GM06990 (cell line): Measurements from ENCODE around the gene BARX2.

Experiments
- DNase-seq: peaks from one replicate; pipeline ENCODE4 v3.0.0-alpha.2; 2011; ENCODE audit not compliant: insufficient read length; ENCODE audit errors: extremely low read depth
- H3K27me3 ChIP-seq: replicated peaks from 2 replicates; pipeline ENCODE4 v1.6.0; 2011; ENCODE audit warnings: low read length; ENCODE audit not compliant: control insufficient read depth, insufficient read depth
- H3K36me3 ChIP-seq: 2 replicates; pipeline ENCODE4 v1.5.1; 2011; ENCODE audit warnings: low read length; ENCODE audit not compliant: control insufficient read depth, insufficient read depth
- H3K4me3 ChIP-seq: replicated peaks from 2 replicates; pipeline ENCODE4 v1.5.1; 2011; ENCODE audit warnings: low read depth, mild to moderate bottlenecking, control low read depth, low read length
- TF ChIP-seq, protein P1 (sequence below): IDR thresholded peaks from 2 replicates; pipeline ENCODE4 v1.5.1; 2011; ENCODE audit warnings: low read length, control low read depth, mild to moderate bottlenecking, inconsistent platforms; ENCODE audit not compliant: insufficient read depth, poor library complexity, severe bottlenecking

The BARX2 gene

DNA sequence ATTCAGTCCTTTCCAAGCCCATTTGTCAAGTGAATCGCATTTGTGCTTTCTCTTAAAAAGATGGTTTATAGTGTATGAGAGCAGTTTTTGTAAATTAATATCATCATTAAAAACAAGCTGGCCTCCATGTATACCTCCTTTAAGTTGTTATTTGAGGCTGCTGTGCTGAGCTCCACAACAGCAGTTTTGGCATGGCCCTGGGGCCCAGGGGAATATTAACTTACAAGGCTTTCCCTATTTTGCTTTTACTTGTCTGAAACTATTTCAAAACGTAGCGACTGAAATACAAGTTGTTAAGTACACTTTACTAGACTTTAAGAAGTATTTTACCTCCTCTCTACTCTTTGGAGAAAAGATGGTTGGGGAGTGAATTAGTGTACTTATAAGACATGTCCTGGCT is 4.9 kb upstream of the BARX2 start:
- peaks cover 1% of the 10 kb centered on the region for H3K27me3 ChIP-seq
- DNase-seq, result no peak
- no peak overlapping the region for H3K4me3 ChIP-seq
- TF ChIP-seq, protein P1, sequence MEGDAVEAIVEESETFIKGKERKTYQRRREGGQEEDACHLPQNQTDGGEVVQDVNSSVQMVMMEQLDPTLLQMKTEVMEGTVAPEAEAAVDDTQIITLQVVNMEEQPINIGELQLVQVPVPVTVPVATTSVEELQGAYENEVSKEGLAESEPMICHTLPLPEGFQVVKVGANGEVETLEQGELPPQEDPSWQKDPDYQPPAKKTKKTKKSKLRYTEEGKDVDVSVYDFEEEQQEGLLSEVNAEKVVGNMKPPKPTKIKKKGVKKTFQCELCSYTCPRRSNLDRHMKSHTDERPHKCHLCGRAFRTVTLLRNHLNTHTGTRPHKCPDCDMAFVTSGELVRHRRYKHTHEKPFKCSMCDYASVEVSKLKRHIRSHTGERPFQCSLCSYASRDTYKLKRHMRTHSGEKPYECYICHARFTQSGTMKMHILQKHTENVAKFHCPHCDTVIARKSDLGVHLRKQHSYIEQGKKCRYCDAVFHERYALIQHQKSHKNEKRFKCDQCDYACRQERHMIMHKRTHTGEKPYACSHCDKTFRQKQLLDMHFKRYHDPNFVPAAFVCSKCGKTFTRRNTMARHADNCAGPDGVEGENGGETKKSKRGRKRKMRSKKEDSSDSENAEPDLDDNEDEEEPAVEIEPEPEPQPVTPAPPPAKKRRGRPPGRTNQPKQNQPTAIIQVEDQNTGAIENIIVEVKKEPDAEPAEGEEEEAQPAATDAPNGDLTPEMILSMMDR, result no peak
- H3K36me3 ChIP-seq, result no peaks in the 10 kb centered on the region

DNA sequence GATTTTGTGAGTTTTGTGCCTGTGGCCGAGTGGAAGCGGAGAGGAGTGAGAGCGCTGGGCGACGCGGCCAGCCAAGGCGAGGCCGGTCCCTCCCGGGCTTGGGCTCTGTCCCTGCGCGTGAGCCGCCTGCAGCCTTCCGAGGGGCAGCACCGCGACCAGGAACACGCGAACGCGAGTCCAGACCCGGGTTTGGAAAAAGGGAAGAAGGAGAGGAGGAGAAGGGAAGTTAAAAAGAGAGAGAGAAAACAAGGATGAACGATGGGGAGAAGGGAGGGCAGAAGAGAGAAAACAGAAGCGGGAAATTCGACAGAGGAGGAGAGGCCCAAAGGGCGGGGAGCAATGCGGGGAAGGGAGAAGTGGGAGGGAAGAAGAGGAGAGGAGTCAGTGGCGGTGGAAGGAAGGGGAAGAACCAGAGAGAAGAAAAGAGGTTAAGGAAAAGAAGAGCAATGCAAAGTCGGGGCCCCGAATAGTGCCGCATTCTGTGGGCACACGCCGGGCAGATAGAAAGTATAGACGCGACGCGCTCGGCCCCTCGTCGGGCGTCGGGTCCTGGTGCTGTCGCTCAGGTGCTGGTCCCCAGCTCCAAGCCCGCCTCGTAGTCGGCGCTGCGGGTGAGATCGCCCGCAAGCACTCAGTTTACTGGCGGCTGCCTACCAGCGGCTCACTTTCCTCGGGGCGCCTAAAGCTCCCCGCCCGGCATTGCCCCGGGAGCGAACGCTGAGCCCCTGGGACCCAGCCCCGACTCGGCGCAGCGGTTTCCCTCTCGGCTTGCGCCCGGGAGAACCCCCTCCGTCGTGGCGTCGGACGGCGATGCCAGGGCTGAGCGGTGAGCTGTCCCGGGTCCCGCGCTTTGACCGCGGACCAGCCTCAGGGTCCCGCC is 2.8 kb upstream of the BARX2 start:
- Histone ChIP-seq H3K4me3 (no peak overlapping the region), H3K36me3 (no peaks in the 10 kb centered on the region), H3K27me3 (peaks cover 1% of the 10 kb centered on the region)
- DNase-seq, result peak; percentile 13
- TF ChIP-seq, protein P1, result no peak

DNA sequence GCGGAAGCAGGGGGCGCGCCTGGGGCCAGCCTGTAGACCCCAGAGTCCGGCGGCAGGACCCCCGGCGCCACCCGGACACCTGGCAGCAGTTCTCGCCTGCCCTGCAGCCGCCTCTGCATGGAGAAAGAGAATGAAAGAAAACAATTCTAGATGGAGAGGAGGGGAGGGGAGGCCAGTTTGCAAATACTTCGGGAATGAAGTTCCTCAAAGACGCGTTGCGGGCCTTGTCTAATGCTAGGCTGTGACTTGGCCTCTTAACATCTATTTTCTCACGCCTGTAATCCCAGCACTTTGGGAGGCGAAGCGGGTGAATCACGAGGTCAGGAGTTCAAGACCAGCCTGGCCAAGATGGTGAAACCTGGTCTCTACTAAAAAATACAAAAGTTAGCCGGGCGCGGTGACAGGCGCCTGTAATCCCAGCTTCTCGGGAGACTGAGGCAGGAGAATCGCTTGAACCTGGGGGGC is 2.1 kb upstream of the BARX2 start:
- DNase-seq, result no peak
- peaks cover 1% of the 10 kb centered on the region for H3K27me3 ChIP-seq
- no peaks in the 10 kb centered on the region for H3K36me3 ChIP-seq
- H3K4me3 ChIP-seq, result no peak overlapping the region
- TF ChIP-seq, protein P1, result no peak

DNA sequence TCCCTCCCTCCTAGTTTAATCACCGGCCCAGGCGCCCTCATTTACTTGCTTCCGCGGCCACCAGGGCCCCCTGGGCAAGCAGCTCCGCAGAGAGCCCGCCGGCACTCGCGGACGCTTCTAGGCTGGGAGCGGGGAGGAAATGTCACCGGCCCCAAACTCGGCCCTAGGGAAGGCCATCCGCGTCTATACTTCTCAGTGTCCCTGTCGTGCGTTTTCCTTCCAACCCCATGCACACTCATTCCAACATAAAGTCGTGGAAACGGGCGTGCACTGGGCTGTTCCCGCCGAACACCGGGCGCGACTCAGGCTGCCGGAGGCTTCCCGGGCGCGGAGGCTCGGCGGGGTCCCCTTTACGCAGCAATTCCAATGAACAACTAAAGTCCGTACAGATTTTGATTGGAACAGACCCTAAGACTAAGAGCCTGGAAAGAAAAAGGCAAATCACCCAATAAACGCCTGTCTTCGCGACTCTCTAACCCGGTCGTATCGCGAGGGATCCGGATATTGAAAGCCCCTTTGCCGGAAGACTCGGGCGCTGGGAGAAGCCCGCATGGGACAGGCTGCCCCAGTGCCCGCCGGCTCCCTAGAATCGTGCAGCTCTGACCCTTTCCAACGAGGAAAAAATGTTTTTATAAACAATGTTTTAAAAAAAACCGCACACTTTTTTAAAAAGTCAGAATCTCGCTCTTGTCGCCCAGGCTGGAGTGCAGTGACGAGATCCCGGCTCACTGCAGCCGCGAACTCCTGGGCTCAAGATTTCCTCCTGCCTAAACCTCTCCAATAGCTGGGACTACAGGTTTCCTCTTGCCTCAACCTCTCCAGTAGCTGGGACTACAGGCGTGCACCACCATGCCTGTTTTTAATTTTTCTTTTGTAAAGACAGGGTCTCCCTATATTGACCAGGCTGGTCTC is 1.3 kb upstream of the BARX2 start:
- TF ChIP-seq, protein P1, result no peak
- DNase-seq, result peak; percentile 12
- Histone ChIP-seq H3K36me3 (no peaks in the 10 kb centered on the region), H3K27me3 (peaks cover 1% of the 10 kb centered on the region), H3K4me3 (no peak overlapping the region)

DNA sequence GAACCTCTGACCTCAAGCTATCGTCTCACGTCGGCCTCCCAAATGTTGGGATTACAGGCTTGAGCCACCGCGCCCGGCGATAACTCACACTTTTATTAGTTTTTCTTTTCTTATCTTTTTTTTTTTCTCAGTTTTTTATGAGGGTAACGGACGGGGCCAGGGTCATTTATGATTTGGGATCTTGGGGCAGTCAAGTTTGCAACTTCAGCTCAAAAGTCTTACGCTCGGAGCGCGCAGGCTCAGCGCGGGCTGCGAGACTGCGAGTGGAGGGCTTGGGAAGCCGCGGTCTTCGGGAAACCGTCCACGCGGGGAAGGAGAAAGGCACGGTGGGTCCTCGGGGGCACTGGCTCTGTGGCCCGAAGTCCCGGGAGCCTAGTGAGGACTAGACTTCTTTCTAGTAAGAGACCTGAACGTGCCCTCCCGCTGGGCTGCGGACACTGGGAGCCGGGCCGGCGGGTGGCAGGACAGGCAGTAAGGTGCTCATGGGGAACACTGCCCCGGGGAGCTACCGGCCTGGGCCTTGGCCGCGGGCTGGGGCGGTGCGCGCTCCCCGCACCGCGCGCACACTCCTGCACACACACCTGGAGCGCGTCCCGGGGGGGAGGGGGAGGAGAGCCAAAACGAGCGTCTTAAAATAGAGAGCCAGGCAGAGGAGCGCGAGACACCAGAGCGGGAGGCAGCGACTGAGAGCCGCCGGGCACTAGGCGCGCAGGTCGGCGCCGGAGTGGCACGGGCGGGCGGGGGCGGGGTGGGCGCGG is 476 bp upstream of the BARX2 start:
- Histone ChIP-seq H3K4me3 (no peak overlapping the region), H3K36me3 (no peaks in the 10 kb centered on the region), H3K27me3 (peaks cover 1% of the 10 kb centered on the region)
- TF ChIP-seq, protein P1, result no peak
- DNase-seq, result peak; percentile 28
